GM21717 (cell line): ENCODE results near the gene SELPLG.
"Not testable (repeated sequence)": the region's sequence is repeated elsewhere in the genome, so short reads cannot be mapped to it uniquely, and the experiment has no call there.

ENCODE experiments used
- ATAC-seq: cut with Tn5 transposase; IDR thresholded peaks from one replicate; pipeline ENCODE4 v1.9.1; 2021; ENCODE audit warnings: mild to moderate bottlenecking, moderate library complexity; ENCODE audit not compliant: unreplicated experiment

The SELPLG gene, protein sequence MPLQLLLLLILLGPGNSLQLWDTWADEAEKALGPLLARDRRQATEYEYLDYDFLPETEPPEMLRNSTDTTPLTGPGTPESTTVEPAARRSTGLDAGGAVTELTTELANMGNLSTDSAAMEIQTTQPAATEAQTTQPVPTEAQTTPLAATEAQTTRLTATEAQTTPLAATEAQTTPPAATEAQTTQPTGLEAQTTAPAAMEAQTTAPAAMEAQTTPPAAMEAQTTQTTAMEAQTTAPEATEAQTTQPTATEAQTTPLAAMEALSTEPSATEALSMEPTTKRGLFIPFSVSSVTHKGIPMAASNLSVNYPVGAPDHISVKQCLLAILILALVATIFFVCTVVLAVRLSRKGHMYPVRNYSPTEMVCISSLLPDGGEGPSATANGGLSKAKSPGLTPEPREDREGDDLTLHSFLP

DNA sequence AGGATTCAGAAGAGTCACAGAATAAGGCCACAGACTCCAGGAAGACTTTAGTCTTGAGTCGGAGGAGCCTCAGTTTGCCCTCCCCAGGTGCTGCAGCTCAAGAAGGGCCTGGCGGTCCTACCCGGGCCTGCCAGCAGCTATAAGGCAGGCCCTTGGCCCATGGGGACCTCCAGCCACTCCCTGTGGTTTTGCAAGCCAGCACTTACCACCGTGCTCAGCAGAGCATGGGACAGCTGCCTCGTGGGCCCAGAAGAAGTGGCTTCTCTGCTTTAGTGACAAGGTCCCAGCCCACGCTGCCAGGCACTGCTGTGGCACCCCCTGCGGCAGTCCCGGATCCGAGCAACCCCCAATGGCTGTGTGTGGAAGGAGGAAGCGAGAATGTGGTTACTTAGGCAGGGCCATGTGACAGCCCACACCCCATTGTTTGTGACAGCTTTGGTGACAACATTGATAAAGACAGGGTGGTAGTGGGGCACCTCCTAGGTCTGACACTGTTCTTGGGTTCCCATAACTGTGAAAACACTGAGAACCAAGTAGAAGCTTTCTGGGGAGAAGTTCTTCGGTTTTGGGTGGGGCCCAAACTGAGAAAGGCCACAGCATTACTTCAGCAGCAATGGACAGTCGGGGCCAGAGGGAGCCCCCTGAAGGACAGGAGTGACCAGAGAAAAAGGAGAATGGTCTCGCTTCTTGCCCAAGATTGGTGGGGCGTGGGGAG lies at the start of gene SELPLG:
Gene SELPLG (minus strand): TSS at position 361 of the 715 bp plus-strand sequence. CDS start 9,587 bp downstream, outside the sequence.
- ATAC-seq = peak; percentile 57

DNA sequence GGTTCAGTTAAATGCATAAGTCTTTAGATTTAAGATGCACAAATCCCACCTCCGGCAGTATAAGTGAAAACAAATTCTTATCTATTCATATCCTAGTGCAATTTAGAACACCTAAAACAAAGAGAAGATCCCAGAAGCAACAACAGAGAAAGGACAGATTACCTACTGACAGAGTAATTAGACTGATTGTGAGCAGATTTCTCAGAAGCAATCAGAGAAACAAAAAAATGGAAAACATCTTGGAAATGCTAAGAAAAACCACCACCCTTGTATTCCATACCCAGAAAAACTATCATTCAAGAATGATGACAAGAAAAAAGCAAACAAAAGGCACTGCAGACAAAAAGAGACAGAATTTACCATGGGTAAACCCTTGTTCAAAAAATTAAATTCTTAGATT lies 47.6 kb upstream of the SELPLG start:
- ATAC-seq = no peak

DNA sequence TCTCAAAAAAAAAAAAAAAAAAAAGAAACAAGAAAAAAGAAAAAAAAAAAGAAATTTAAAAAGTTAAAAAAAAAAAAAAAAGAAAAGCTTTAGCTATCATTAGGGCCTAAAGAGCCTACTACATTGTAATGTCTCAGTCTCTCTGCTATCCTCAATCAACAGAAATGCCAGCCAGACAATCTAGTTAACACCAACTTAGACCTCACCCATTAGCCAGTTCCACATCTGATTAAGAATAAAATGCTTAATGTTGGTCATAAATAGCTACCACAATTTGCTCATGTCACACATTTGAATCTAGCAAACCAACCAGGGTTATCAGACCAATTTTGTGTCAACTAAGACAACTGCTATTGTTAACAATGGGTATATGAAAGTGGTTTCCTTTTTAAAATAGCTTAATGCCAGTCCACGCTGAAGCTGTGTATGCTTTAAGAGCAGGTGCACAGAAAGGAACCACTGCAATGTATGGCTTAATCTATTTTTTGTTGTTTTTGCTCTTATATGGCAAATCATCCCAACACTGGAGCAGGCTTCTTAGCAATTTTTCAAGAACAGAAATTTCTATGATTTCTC lies 45.5 kb upstream of the SELPLG start:
- ATAC-seq = no peak

DNA sequence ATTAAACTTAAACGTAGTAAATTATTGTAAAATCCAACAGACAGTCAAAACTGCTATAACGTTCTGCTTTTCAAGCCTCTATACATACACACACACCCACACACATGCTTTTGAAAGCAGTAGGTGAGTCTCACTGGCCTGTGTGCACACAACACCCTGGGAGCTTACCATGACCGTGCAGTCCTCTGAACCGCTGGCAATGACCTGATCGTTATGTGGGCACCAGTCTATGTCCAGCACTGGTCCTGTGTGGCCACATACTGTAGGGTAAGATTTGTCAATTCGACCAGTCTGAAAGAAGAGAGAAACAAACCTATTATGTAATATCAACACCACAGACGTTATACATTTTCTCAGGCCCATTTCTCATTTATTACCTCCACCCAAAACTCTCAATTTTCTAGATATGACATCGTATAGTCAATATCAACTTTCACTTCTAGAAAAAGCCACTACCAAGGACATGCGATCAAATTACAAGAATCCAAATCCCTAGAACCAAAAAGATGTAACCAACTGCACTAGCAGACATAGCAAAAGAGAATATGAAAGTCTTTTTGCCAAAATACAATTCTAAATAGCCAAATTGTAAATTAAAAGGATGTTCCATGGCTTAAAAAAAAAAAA lies 44.5 kb upstream of the SELPLG start:
- ATAC-seq = no peak

DNA sequence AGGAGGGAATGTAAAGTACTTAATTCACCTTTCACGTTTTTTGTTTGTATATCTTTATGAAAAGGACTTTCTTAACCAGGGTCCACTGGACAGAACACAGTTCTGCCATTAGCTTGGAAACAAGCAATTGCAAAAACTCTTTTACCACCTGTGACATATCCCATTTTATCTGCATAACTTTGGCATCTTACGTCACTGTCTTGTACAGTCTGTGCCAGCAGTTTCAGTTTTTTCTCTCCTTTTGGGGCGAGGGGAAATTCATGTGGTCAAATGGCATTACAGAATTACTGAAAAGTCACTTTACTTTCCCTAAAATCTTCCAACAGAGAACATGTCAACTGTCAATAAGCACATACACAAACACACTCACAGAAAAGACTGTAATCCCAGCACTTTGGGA lies 43.7 kb upstream of the SELPLG start:
- no peak for ATAC-seq

DNA sequence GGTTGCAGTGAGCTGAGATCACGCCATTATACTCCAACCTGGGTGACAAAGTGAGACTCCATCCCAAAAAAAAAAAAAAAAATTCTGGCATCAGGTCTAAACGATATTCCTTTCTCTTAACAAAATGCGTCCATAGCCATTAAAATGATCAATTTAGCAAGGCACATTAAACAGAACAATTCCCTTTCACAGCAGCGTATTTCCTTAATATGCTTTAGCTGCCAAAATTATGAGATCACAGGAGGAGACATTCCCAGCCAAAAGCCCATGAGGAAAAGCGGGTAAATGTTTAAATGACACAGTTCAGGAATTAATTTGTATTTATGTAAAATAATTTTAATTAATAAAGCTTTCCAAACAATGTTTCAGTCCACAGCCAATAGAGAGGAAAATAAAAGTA lies 43.0 kb upstream of the SELPLG start:
- no peak for ATAC-seq

DNA sequence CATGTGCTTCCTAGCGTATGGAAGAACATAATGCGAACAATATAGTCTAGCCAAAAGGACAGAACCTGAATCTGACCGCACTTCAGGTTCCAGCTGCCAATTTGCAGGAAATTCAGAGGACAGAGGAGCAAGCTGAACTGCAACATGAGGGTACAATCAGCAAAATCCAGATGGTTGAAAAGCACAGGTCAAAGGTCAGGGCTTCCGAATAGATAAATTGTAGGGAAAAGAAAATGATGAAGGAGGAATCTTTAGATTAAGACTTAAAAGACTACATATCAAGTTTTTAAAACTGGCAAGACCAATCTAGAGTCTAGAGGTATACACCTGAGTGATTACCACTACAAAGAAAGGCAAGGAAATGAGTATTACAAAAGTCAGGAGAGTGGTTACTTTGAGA lies 42.1 kb upstream of the SELPLG start:
- ATAC-seq = no peak

DNA sequence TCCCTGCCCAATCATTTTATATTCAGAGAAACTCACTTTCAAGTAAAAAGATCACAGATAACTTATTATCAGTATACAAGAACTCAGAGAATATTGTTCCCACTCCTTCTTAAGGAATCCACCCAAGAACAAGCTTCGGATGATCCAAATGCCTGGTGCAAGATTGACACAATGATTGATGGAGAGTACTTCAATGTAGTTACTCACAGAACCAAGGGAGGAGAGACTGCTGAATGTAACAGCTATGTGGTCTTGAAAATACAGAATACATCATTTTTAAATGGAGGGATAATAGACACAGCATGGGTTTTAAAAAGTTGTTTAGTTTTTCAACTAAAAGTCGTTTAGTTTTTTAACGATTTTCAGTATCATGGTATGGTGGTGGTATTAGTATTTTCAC lies 38.4 kb upstream of the SELPLG start:
- ATAC-seq = no peak

DNA sequence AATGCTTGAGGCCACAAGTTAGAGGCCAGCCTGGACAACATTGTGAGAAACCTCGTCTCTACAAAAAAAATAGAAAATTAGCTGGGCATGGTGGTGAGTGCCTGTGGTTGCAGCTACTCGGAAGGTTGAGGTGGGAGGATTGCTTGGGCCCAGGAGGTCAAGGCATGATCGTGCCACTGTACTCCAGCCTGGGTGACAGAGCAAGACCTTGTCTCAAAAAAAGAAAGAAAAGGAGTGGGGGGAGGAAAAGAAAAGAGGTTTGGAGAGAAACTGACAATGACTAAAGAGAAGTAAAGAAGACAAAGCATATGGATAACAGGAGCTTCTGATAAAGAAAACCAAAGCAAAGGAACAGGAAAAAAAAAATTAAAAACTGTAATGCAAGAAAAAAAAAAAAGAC lies 37.4 kb upstream of the SELPLG start:
- ATAC-seq = no peak

DNA sequence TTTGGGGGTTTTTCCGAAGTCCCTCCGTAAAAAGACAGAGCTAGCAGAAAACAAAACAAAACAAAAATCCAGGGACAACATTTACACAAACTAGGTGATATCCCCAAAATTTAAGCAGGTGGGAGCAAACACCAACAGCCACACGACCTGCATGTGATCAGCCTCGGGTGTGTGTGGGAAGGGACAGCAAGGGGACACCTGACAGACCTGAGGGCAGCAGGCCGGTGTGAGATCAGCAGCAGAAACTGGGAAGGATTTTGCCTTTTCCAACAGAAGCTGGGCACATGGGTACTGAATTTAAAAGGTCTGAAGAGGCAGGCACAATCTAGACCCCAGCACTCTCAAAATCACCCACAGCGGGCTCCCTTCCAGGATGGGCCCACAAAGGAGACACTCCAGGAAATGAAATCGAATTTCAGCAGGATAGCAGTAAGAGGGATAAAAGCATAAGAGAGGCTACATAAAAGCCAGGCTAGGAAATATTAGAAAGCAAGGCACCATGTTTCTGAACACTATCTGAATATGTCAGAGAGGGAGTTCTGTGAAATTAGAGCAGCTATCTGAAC lies 36.5 kb upstream of the SELPLG start:
- ATAC-seq = no peak

DNA sequence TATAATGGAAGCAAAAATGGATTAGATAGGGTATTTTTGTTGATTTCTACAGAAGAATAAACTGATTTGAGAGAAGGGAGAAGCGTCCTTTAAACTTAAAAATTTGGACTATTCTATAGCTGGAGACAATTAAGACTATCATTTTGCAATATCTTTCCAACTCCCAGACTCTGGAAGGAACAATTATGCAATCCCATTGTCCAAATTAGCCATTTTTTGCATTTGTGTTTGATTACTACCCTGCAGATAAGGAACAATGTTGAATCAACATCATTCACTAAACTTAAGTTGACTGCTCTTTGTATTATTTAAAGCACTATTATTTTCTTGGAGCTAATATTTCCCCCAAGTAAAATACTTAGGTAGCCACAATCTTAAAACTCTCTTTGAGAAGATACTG lies 34.8 kb upstream of the SELPLG start:
- no peak for ATAC-seq

DNA sequence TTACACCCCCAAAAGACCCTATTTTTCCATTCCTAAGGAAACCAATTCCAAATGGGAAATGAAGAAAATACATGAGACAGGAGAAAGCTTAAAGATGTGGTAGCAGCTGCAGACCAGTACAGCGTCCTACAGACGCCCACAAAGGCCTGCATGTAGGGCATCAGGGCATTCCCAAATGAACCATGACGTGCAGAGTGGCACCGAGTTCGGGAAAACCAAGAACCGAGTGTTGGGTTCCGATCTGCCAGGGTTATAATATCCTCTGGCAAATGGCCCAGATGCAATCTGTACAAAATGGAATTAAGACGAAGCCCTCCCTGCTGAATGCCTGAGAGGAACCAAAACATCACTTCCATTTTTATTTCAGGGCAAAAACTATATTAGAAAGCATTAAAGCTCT lies 34.4 kb upstream of the SELPLG start:
- no peak for ATAC-seq

DNA sequence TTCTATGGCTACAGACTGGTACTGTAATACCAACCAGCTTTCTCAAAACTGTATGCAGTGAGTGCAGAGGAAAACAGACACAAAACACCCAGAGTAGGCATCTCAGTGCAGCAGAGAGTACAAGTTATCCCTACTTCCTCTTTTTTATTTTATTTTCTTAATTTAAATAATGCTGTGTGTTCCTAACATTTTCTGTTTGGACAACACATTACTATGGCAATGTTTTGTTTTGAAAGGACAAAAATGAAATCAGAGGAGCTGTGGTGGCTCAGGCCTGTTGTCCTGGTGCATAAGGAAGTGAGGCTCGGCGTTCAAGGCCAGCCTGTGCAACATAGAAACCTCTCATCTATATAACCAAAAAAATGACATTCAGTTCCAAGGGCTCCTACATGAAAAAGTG lies 33.7 kb upstream of the SELPLG start:
- ATAC-seq = no peak

DNA sequence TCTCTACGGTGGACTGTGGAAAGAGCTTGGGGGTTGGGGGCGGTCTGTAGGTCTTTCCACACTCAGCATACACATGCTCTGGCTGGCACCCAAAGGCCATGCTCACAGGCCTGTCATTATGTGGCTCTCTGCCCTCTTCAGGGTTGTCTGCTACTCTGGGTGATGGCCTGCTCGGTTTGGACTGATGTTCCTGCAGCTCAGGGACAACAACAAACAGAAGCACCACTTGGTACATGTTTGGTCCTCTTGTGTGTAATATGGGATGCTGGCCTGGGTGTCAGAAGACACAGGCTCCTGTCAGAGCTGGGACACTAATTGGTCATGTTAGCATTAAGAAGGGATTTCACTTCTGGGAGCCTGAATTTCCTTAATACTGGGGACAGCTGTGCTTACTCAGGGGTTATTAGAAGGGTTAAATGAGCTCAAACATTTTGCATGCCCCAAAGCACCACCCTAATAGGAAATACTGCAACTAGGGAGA lies 32.7 kb upstream of the SELPLG start:
- no peak for ATAC-seq

DNA sequence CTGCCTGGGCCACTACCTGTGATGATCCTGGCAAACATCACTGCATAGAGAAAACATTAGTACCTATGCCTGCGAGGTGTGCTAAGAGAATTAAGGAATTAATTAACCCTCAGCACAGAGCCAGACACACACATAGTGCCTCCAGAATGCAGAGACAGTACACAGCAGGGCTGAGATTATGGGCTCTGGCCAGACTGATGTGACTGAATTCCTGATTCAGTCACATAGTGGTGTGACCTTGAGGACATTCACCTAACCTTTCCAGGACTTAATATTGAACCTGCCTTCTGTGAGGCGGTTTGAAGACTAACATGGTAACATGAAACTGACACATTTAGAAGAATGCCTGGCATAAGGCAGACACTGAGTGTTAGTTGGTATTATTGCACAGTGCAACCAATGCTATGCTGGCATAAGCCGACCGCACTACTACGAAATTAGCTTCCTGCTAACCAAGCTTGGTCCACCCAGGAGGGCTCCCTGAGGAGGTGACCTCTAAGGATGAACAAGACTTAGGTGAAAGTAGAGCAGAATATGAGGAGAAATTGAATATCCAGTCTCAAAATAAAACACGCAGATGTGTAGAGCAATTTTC lies 32.0 kb upstream of the SELPLG start:
- no peak for ATAC-seq

DNA sequence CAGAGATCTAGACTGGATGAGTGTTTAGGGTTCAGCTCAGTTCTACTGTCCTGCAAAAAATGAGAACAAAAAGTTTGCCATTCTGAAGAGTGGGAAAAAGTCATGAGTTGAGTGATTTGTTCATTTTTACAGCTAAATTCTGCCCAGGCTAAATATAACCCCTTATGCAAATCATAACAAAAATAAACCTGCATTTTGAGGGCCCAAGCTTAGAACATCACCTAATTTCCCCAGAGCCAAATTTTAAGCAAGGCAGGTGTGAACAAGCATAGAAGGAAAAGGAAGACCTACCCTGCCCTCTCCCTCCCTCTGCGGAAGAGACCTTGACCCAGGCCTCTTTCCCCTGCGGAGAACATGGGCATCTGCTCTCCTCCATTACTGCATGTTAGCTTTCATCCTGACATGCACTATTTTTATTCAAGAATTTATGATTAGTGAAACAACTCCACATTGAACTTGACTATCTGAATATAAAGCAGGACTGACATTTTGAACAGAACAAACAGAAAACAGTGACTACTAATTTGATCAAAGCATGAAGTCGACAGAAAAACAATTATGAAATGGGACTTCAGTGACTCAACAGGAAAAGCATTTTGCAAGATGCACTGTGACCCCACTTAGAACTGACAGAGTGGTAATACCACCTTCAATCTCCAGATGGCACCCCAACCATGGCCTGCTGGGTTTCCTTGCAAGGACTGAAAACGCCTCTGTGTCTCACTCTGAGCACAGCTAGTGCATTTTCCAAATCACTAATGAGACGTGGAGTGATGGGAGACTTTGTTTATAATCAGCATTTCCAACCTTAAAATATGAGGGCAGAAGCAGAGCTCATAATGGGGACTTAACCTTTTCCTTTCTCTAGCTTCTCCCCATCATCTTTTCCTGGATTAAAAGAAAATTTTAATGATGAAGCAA lies 30.9 kb upstream of the SELPLG start:
- peak; percentile 73 for ATAC-seq

DNA sequence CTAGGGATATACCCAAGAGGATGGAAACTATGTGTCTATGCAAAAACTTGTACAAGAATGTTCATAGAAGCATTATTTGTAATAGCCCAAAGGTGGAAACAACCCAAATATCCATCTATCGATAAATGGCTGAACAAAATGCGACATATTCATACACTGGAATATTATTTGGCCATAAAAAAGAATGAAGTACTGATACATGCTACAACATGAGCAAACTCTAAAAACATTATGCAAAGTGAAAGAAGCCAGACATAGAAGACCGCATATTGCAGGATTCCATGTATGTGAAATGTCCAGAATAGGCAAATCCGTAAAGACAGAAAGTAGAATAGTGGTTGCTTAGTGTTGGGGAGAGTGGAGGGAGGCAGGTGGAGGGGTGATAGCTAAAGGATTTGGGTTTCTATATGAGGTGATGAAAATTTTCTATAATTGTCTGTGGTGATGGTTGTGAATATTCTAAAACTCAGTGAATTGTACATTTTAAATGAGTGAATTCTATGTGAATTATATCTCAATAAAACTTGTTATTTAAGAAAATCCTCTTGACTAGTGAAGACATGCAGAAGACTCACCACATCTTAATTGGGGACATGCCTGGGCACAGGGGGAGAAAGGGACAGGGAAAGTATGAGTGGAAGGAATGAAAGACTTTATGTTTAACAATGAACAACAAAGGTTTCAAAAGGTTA lies 29.8 kb upstream of the SELPLG start:
- ATAC-seq = no peak

DNA sequence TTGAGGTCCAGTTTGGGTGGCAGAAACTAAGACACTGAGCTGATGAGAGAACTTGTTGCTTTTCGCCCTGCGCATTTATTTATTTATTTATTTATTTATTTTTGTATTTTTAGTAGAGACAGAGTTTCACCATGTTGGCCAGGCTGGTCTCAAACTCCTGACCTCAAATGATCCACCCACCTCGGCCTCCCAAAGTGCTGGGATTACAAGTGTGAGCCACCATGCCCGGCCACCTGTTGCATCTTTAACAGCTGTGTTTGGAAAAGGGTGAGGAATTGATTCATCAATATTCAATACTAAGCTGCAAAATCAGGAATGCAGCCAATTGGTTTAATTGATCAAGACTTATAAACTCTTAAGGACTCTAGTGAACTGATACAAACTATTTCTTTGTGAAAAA lies 24.4 kb upstream of the SELPLG start:
- not testable (repeated sequence) for ATAC-seq

DNA sequence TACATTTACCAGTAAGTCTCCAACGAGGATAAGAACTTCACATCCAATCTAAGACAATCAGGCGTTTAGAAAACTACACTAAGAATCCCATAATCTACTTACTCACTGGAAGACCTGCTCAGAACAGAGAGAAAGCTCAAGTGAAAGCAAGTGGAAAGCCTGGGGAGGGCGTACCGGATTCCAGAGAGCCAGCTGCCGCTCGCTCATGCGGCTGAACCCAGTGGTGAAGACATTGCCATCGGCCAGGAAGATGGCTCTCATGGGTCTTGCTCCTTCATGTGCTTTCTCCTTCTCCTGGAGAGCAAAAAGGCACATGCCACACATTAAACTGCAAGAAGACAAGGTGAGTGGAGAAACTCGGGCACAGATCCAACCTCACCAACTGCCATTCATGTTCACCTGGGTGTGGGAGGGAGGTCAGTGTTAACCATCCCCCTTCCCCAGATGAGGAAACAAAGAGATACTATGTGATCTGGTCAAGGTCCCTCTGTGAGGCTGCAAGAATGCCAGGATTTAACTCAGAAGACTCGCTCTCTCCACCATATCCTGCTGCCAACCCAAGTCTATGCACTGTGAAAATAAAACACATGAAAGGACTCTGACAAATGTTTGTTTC lies 23.5 kb upstream of the SELPLG start:
- ATAC-seq = no peak
